H7 (cell line): ENCODE measurements around the gene TCF7. TPM values are rescaled to one million over a fixed set of nuclear protein-coding genes. Genes with fewer than 3 reads are reported as not detected.
"Not testable (repeated sequence)": the region's sequence is repeated elsewhere in the genome, so short reads cannot be mapped to it uniquely, and the experiment has no call there.

Experiments
- DNase-seq: peaks from one replicate; pipeline ENCODE4 v3.0.0; 2012
- H3K27me3 ChIP-seq: 2 replicates; pipeline ENCODE4 v1.6.0; 2011; ENCODE audit warnings: mild to moderate bottlenecking, low read length; ENCODE audit not compliant: control insufficient read depth, insufficient read depth
- H3K36me3 ChIP-seq: replicated peaks from 2 replicates; pipeline ENCODE4 v1.5.1; 2011; ENCODE audit warnings: low read length; ENCODE audit not compliant: control insufficient read depth, insufficient read depth
- H3K4me3 ChIP-seq: 2 replicates; pipeline ENCODE4 v1.5.1; 2011; ENCODE audit warnings: low read depth, mild to moderate bottlenecking, control low read depth, low read length, moderate library complexity; ENCODE audit not compliant: insufficient read depth
- total RNA-seq: library from RNA; depleted of rRNA; stranded (reverse); fragments of >200 nt; shearing (Covaris generic); gene quantifications from 2 replicates; pipeline ENCODE4 v1.2.3, GENCODE V29; 2014

TCF7 gene
- total RNA-seq, 1 experiment from 2014 or later: 2.4 TPM

DNA sequence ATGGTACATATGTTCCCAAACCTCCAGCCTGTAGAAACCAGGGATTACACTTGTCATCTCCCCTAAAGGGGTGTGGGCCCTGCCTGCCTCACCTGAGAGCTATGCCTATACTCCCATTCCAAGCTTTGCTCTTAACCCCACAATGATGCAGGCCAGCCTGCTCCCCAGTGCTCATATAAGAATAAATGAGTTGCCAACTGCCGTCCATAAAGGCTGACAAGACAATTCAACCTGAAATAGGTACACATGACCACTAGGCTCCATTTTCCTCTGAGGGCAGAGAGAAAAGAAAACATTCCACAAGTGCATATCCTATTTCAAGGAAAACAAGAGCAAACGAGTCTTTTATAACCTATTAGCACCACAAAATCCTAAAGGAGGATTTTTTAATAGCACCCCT lies 33.8 kb downstream of the TCF7 start:
- Histone ChIP-seq H3K27me3 (no peaks in the 10 kb centered on the region), H3K36me3 (peaks cover 33% of the 10 kb centered on the region), H3K4me3 (no peak overlapping the region)
- no peak for DNase-seq

DNA sequence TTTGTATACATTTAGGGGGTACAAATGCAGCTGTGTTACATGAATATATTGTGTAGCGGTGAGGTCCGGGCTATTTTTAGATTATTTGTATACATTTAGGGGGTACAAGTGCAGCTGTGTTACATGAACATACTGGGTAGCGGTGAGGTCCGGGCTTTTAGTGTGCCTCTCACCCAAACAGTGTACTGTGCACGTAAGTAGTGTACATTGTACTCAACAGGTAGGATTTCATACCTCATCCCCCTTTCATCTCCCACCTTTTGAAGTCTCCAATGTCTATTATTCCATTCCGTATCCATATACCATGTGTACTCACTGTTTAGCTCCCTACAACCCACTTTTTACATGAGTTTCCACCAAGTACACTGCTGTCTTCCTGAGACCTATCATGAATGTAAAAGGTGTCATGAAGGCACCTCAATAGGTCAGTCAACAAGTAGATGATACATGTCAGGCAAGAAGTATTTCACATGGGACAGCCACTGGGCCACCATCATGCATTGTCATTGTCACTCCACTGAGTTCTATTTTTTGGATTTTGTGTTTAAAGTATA lies 34.6 kb downstream of the TCF7 start:
- no peaks in the 10 kb centered on the region for H3K27me3 ChIP-seq
- H3K4me3 ChIP-seq: no peak overlapping the region
- no peak for DNase-seq
- H3K36me3 ChIP-seq: peaks cover 27% of the 10 kb centered on the region

DNA sequence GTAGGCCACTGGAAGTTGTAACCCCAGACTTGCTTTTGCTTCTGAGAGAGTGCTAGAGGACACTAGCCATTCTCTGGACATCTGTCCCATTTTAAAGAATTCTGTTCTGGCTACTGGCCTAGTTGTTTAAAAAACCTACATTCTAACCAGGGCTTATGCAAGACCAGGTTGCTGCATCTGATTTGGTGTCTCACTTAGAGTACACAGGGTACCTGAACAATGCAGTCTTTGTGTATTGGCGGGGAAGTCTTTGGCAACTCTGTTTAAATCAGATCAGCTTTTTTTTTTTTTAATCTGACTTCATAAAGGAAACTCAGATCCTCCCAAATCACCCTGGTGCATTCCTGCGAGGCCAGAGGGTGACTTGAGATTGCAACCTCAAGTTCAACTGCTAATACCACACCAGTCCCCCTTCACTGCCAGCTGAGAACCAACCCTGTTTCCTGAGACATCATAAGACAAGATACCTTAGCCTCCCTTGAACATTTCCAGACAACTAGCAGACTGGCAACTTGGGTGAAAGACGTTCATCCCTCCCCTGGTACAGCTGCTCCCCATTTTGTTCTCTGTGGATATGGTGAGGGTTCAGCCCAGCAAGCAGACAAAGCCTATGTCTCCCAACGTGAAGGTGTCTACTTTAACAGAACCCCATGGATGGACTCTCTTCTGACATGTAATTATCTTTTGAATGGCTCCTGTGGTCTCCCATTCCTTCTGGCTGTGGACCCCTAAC lies 35.3 kb downstream of the TCF7 start:
- Histone ChIP-seq H3K27me3 (no peaks in the 10 kb centered on the region), H3K4me3 (no peak overlapping the region), H3K36me3 (peaks cover 27% of the 10 kb centered on the region)
- DNase-seq: no peak

DNA sequence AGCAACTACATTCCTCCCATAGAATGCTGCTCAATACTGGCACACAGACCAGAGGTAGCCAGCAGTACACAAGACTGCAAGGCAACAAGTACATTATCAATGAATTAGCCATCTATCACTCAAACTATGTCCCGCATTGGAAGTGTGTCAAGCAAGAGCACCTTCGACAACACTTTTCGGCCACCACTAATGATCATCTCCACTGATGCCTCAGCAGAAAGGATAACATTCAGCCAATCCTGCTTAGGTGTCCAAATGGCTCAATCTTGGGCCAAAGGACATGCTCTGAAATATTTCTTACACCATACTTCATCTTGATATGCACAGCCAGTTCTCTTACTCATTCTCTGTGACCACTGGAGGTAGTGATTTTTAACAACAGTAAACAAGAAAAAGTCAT lies 37.2 kb downstream of the TCF7 start:
- H3K36me3 ChIP-seq: peaks cover 25% of the 10 kb centered on the region
- no peaks in the 10 kb centered on the region for H3K27me3 ChIP-seq
- DNase-seq: no peak
- H3K4me3 ChIP-seq: no peak overlapping the region

DNA sequence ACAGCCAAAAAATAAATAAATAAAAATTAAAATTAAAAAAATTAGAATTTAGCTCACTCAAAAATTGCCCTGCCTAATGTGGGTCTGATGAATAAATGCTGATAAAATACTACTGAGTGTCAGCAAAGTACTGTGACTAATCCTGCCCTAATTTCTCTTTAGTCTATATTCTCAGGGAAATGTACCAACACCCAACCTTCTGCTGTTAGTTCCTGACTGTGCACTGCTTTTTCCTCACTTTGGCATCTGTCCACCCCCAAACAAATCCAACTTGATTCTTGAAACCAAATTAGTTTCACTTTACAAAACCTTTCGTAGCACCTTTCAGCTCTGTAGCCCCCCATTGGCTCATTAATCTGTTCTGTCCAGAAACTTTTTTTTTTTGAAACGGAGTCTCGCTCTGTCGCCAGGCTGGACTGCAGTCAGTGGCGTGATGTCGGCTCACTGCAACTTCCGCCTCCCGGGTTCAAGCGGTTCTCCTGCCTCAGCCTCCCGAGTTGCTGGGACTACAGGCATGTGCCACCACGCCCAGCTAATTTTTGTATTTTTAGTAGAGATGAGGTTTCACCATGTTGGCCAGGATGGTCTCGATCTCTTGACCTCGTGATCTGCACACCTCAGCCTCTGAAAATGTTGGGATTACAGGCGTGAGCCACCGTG lies 37.8 kb downstream of the TCF7 start:
- H3K27me3 ChIP-seq, DNase-seq, H3K4me3 ChIP-seq: not testable (repeated sequence)
- peaks cover 23% of the 10 kb centered on the region for H3K36me3 ChIP-seq

DNA sequence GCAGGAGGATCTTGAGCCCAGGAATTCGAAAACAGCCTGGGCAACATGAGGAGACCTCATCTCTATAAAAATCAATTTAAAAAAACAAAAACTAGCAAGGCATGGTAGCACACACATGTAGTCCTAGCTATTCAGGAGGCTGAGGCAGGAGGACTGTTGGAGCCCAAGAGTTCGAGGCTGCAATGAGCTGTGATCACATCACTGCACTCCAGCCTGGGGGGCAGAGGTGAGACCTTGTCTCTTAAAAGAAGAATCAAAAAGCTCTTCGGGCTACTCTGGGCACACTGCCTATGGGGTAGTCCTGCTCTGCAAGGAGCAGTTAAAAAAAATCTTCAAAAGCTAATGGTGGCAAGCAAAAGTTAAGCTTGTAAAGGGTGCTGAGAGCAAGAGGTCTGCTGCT lies 38.8 kb downstream of the TCF7 start:
- peaks cover 28% of the 10 kb centered on the region for H3K36me3 ChIP-seq
- DNase-seq: no peak

DNA sequence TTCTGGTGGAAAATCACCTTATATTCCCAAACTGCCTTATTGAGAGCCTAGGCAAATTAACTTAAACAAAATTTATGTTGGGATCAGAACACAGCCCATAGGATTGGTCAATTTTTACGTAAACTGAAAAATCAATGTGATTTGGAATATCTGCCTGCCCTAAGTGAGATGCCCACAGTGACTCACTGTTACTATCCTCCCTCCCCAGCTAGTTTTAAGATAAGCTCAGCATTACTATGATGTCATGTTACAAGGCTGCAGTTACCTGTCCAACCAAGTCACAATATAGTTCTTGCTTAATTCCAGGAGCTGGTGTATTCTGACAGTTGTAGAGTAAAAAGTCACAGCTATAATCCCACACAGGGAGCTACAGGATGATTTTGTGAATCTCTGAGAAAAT lies 39.2 kb downstream of the TCF7 start:
- no peak for DNase-seq
- Histone ChIP-seq H3K27me3 (no peaks in the 10 kb centered on the region), H3K36me3 (peaks cover 28% of the 10 kb centered on the region), H3K4me3 (no peak overlapping the region)

More for the DNA sequence above, 38.8 kb downstream of the TCF7 start:
- Histone ChIP-seq H3K4me3 (no peak overlapping the region), H3K27me3 (no peaks in the 10 kb centered on the region)

DNA sequence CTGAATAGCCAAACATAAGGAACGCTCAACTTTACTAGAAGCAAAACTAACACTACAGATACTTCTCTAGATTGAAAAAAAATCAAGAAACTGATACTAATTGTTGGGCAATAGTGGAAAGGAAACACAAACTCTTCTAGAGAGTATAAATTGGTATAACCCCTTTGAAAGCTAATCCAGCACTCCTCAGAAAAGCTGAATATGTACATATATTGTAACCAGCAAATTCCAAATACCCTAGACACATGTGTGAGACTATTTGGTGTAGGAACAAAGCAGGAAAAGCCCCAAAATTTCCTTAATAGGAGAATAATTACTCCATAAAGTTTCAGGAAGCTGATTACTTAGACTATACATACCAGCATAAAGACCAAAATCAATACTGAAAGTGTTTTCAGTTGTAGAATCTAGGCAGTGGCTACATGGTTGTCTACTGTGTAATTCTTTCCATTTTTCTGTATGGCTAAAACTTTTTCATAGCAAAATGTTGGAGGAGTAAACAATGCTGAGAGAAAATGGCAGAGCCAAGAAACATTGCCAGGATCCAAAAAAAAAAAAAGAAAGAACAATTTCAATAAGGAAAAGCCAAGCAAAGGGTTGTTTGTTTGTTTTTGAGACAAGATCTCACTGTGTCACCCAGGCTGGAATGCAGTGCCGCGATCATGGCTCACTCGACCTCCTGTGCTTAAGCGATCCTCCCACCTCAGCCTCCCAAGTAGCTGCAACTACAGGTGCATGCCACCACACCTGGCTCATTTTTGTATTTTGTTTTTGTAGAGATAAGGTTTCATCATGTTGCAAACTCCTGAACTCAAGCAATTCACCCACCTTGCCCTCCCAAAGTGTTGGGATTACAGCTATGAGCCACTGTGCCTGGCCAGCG lies 47.3 kb downstream of the TCF7 start:
- Histone ChIP-seq H3K4me3 (no peak overlapping the region), H3K27me3 (no peaks in the 10 kb centered on the region), H3K36me3 (peaks cover 24% of the 10 kb centered on the region)
- no peak for DNase-seq

DNA sequence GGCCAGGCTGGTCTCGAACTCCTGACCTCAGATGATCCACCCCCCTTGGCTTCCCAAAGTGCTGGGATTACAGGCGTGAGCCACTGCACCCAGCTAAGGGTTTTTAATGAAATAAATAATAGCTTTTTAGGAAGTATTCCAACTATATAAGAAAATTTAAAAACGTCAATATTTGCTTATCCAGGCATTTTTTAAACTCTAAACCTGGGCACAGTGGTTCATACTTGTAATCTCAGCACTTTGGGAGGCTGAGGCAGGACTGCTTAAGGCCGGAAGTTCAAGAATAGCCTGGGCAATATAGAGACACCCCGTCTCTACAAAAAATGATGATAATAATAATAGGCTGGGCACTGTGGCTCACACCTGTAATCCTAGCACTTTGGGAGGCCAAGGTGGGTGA lies 48.1 kb downstream of the TCF7 start:
- no peaks in the 10 kb centered on the region for H3K27me3 ChIP-seq
- H3K36me3 ChIP-seq: peaks cover 23% of the 10 kb centered on the region
- H3K4me3 ChIP-seq: no peak overlapping the region
- no peak for DNase-seq

DNA sequence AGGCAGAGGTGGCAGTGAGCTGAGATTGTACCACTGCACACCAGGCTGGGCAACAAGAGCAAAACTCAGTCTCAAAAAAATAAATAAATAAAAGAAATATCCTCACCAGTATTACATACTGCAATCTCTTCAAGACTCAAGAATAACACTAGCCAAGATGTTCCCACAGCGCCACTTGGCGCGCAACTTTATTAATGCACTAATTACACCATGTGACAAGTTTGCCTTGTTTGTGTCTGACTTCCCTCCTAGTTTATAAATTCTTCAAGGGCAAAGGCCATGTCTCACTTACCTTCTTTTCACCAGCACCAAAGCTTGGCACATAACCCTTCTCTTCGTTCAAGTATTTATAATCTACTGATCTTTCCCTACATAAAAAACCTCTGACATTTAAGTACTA lies 57.5 kb downstream of the TCF7 start:
- no peaks in the 10 kb centered on the region for H3K27me3 ChIP-seq
- DNase-seq: no peak
- no peak overlapping the region for H3K4me3 ChIP-seq
- H3K36me3 ChIP-seq: peaks cover 14% of the 10 kb centered on the region

DNA sequence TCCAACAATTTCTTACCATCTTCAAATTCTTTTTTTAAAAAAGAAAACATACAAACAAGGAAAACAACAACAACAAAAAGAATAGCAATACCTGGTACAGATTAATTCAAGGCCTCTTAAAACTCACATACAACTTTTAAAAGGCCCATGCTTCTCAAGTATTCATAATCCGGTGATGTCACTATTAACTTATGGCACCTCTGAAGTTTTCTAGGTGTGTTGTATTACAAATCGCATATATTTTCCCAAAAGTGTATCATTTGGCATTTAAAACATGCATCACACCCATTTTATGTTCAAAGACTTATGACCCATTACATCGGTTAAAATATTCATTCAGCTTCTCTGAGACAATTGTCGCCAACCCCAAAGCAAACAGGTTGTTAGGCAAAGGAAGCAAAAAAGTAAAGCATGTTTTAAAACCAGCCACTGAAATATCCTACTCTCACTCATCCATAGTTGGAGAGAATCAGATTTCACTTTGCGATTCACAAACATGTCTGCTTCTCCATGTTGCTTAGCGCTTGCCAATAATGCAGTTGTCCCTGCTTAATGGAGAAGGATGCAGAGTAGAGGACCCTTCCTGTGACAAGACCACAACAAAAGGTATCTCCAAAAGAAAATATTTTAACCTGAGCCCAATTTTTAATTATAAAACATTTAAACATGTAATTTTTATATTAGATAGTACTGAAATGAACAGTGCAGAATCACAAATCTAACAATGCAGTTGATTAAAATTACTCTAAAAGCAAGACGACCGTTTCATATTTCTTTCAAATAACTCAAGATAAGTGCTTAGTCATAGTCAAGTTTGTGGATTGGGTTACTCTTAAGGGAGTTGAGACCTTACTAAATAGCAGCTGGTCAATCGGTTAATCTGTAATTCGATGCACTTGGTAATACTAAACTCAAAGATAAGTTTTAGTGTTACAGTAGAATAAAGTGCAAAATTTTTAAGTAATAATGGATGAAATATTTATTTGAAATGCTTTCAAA lies 60.7 kb downstream of the TCF7 start:
- peak; percentile 41 for DNase-seq
- Histone ChIP-seq H3K36me3 (peaks cover 9% of the 10 kb centered on the region), H3K4me3 (peak overlapping the region; percentile 92), H3K27me3 (no peaks in the 10 kb centered on the region)

DNA sequence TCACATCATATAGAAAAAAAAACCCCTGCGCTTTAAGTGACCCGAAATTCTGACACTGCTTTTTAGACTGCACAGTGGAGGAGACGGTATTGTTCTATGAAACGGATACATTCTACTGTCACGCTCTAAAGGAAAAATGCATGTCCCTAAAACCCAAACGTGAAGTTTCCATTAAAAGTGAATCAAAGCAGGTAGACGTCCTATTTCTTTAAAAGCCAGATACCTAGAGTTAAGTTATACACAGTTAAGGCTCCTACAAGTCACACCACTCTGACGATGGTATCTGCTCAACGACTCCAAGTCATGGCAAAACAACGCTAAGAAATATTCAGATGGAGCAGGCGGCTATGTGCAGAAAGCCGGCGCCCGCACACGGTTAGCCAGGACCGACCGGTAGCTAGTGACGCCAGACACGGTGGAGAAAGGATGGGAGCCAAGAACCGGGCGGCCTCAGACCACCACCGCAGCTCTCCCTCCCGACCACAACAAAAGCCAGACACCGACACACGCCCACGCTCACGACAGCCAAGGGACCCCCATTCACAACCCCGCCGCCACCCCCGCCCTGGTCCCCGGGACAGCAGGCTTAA lies 61.5 kb downstream of the TCF7 start:
- Histone ChIP-seq H3K4me3 (peak overlapping the region; percentile 92), H3K27me3 (no peaks in the 10 kb centered on the region), H3K36me3 (peaks cover 5% of the 10 kb centered on the region)
- no peak for DNase-seq

DNA sequence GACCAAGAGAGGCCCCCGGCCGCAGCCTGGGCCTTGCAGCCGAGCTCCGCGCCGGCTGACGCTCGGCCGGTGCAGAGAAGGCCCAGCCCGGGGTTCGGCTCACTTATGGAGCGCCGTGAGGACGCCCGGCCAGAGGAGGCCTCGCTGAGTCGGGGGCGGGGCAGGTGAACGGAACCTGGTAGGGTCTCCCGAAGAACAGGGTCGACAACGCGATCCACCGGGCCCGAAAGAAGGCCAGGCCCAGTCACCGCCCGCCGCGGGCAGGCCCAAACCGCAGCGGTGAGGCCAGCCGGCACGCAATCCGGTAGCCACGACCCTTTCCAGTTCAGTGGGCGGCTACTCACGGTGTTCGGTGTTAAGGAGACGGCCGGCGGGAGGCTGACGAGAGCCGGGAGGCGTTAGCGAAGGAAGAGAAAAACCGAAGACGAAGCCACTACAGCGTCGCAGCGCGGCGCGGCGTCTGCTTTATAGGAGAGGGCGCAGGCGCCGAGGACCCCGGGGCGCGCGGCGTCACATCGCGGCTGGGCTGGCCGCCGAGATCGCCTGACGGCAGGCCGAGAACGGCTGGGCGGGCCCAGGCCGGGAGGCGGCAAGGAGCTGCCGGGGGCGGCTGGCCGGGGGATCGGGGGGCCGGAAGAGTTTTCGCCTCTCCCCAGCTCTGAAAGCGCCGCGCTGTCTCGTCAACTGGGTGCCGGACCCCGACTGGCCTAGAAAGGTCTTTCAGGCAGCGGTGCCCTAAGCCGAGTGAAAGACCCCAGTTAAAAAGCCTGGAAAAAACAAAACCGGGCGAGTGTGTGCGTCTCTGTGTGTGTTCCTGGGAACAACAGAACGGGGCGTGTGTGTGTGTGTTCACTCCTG lies 62.3 kb downstream of the TCF7 start, which contains the start of gene SKP1:
Gene SKP1, minus strand, starts transcription at position 440 of the 858 bp plus-strand sequence. CDS start 2,928 bp downstream, outside the sequence.
- H3K27me3 ChIP-seq: no peaks in the 10 kb centered on the region

More for the DNA sequence above, 62.3 kb downstream of the TCF7 start, which contains the start of gene SKP1:
- Histone ChIP-seq H3K36me3 (peaks cover 2% of the 10 kb centered on the region), H3K4me3 (peak within 1 kb of the TSS; percentile 92)
- DNase-seq: peak; percentile 94
